ENCODE data around the gene TOR1A. TPM values are rescaled to one million over a fixed set of nuclear protein-coding genes. Genes with fewer than 3 reads are reported as not detected.
"Not testable (repeated sequence)": the region's sequence is repeated elsewhere in the genome, so short reads cannot be mapped to it uniquely, and the experiment has no call there.

Gene TOR1A
- total RNA-seq, 4 donors from 2014 or later, result 33.9 to 45.9 (median 38.2) TPM

DNA sequence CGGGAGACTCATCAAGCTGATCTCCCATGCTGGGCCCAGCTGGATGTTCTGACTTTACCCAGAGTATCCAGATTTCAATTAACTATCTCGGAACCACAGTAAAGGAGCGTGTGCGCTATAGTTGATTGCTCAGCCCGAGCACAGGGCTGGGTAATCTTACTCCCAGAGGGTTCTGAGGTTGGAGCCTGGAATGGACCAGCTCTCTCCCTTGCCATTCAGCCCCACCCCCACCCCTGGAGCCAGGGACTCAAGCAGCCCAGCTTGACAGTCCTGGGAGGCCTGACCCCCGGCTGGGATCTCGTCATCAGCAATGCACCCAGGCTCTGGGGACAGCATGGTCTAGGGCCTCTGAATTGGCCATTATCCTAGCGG lies 47.4 kb downstream of the TOR1A start:
- ATAC-seq, result peak; percentile 6
- peak overlapping the region in 3 of 4 donors; percentile 69 to 76 (median 73) for H3K27ac ChIP-seq
- H3K27me3 ChIP-seq, result no peaks in the 10 kb centered on the region
- peak overlapping the region in 1 of 2 donors; percentile 18 for H3K4me3 ChIP-seq
- TF ChIP-seq EP300 (IDR thresholded peaks at IDR 0.05) (no peak), POLR2AphosphoS5 (IDR thresholded peaks at IDR 0.05) (no peak)
- peaks cover 0 to 17% (median 15%) of the 10 kb centered on the region in 3 donors for H3K4me1 ChIP-seq
- WGBS, 2 donors (ENCODE audit: low coverage in 1 of 2), result 67 to 75% methylated on average over 5 of the region's 8 CpGs
- no peaks in the 10 kb centered on the region for H3K9me3 ChIP-seq
- H3K36me3 ChIP-seq, result no peaks in the 10 kb centered on the region

DNA sequence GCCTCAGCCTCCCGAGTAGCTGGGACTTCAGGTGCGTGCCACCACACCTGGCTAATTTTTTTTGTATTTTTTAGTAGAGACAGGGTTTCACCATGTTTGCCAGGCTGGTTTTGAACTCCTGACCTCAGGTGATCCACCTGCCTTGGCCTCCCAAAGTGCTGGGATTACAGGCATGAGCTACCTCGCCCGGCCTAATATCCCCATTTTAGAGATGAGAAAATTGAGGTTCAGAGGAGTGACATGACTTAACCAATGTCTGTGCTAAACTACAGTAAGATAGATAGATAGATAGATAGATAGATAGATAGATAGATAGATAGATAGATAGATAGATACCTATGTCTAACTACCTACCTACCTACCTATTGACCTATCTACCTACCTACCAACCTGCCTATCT lies 47.8 kb downstream of the TOR1A start:
- not testable (repeated sequence) for H3K9me3 ChIP-seq, ATAC-seq, H3K36me3 ChIP-seq, H3K4me3 ChIP-seq, H3K27me3 ChIP-seq
- Histone ChIP-seq H3K27ac (peak overlapping the region in 1 of 4 donors; percentile 76), H3K4me1 (peaks cover 0 to 17% (median 15%) of the 10 kb centered on the region in 3 donors)
- WGBS, 2 donors (ENCODE audit: low coverage in 1 of 2), result 91% methylated on average over 4 of the region's 4 CpGs; no CpG with 5 or more reads in 1 of the 2 donors

DNA sequence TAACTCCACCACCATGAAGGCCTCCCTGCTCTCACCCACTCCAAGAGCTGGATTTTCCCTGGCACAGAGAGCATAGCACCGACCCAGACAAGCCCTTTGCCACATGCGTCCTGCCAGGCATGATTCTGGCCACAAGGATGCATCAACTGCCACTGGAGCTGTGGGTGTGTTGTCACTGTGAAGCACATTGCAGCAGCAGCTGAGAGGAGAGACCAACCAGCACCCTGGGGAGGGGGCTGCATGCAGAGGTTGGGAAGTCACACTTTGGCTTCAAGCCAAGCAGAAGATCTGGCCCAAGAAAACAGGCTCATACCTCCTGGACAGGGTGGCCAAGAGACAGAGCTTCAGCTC lies 48.5 kb downstream of the TOR1A start:
- H3K27ac ChIP-seq, result no peak overlapping the region
- H3K36me3 ChIP-seq, result no peaks in the 10 kb centered on the region
- no peak for ATAC-seq
- no peak overlapping the region for H3K4me3 ChIP-seq
- H3K4me1 ChIP-seq, result peaks cover 0 to 17% (median 15%) of the 10 kb centered on the region in 3 donors
- TF ChIP-seq EP300 (IDR thresholded peaks at IDR 0.05) (no peak), POLR2A (IDR thresholded peaks at IDR 0.05) (no peak), POLR2AphosphoS5 (IDR thresholded peaks at IDR 0.05) (no peak)
- TF ChIP-seq, protein P1, sequence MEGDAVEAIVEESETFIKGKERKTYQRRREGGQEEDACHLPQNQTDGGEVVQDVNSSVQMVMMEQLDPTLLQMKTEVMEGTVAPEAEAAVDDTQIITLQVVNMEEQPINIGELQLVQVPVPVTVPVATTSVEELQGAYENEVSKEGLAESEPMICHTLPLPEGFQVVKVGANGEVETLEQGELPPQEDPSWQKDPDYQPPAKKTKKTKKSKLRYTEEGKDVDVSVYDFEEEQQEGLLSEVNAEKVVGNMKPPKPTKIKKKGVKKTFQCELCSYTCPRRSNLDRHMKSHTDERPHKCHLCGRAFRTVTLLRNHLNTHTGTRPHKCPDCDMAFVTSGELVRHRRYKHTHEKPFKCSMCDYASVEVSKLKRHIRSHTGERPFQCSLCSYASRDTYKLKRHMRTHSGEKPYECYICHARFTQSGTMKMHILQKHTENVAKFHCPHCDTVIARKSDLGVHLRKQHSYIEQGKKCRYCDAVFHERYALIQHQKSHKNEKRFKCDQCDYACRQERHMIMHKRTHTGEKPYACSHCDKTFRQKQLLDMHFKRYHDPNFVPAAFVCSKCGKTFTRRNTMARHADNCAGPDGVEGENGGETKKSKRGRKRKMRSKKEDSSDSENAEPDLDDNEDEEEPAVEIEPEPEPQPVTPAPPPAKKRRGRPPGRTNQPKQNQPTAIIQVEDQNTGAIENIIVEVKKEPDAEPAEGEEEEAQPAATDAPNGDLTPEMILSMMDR (IDR thresholded peaks at IDR 0.05), result no peak
- no peaks in the 10 kb centered on the region for H3K9me3 ChIP-seq
- H3K27me3 ChIP-seq, result no peaks in the 10 kb centered on the region
- WGBS, 2 donors (ENCODE audit: low coverage in 1 of 2), result no CpG with 5 or more reads among the region's 2 CpGs

DNA sequence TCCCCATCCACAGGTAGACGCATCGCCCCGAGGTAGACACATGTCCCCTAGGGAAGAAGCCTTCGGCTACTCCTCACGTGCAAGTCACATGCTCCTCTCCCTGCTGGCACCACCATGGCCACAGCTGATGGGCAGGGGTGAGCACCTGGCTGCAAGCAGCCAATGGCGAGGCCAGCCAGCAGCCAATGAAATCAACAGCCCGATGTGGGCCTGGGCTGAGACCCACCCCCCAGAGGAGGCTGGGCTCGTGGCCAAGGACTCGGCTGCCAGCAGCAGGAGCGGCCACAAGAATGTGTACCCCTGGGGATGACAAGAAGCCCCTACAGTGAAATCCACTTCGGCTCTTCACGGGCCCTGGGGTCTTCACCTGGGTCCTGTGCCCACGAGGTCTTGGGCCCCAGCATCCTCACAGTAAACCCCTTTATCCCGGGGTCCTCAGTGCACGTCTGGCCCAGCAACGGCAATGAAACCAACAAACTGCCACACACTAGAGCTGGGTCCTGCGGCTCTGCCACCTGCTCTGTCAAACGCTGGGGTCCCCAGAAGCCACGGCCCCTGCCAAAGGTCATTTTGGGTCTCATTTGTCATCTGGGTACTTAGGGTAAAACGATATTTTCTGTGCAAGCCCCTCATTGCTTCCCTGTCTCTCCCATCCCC lies 49.0 kb downstream of the TOR1A start:
- no peaks in the 10 kb centered on the region for H3K27me3 ChIP-seq
- 70 to 73% methylated on average over 3 to 4 of the region's 20 CpGs for WGBS, 2 donors (ENCODE audit: low coverage in 1 of 2)
- no peak overlapping the region for H3K4me3 ChIP-seq
- no peak for ATAC-seq
- no peak for TF ChIP-seq POLR2A (IDR thresholded peaks at IDR 0.05)
- no peak for TF ChIP-seq EP300 (IDR thresholded peaks at IDR 0.05)
- TF ChIP-seq, protein P1 (IDR thresholded peaks at IDR 0.05), result no peak
- no peak for TF ChIP-seq POLR2AphosphoS5 (IDR thresholded peaks at IDR 0.05)
- no peaks in the 10 kb centered on the region for H3K36me3 ChIP-seq
- peaks cover 0 to 17% (median 15%) of the 10 kb centered on the region in 3 donors for H3K4me1 ChIP-seq
- H3K9me3 ChIP-seq, result no peaks in the 10 kb centered on the region
- H3K27ac ChIP-seq, result no peak overlapping the region

DNA sequence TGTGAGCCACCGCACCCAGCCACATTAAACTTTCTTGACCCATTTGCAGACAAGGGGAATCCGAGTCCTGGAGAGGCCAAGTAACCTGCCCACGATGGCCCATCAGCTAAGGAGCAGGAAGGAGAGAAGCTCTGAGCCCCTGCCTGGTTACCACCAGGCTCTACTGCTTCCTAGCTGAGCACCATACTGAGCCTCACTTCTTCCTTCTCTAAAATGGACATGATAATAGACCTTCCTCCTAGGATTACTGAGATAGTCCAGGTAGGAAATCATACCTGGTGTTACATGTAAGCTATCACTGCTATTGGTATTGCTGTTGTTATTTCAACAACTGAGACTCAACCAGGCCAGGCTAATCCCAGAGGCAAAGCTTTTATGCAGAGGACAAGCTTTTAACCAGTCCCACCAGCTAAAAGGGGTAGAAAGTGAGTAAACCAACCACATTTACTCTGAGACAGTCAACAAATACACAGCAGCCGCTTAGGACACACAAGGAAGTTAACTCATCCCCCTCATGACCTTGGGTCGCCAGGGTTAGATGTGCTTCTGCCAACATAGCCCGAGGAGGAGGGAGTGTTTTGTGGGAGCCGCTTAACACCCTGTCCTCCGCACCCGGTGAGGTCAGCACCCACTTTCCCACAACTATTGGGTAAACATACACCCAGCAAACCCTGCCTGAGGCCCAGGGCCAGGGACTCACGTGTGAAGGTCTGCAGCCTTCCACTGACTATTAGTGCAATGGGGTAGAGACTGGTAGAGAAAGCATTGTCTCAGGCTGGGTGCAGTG lies 50.5 kb downstream of the TOR1A start:
- Histone ChIP-seq H3K27ac (no peak overlapping the region), H3K4me3 (no peak overlapping the region), H3K36me3 (no peaks in the 10 kb centered on the region), H3K9me3 (no peaks in the 10 kb centered on the region), H3K27me3 (no peaks in the 10 kb centered on the region), H3K4me1 (peaks cover 0 to 17% (median 15%) of the 10 kb centered on the region in 3 donors)
- 78% methylated on average over 3 of the region's 10 CpGs; no CpG with 5 or more reads in 1 of the 2 donors for WGBS, 2 donors (ENCODE audit: low coverage in 1 of 2)
- TF ChIP-seq EP300 (IDR thresholded peaks at IDR 0.05) (no peak), POLR2A (IDR thresholded peaks at IDR 0.05) (no peak), POLR2AphosphoS5 (IDR thresholded peaks at IDR 0.05) (no peak)
- TF ChIP-seq, protein P1 (IDR thresholded peaks at IDR 0.05), result no peak
- no peak for ATAC-seq

DNA sequence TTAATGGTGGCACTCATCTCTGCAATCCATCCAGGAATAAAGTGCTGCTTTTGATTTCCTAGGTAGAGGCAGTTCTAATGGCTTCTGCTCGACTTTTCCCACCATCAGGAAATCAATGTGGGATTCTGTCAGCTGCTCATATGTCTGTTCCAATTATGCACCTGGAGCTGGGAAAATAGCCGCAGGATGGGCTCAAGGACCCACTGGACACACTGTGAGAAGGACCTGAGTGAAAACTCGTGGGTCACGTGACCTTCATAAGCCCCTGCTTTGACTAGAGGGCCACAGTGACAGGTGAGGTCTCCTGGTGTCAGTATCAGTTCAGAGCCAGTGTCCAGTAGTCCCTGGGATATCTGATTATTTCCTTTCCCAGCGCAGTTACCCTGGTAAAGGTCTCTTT lies 53.2 kb downstream of the TOR1A start:
- no peak for TF ChIP-seq POLR2AphosphoS5 (IDR thresholded peaks at IDR 0.05)
- TF ChIP-seq, protein P1 (IDR thresholded peaks at IDR 0.05), result no peak
- TF ChIP-seq POLR2A (IDR thresholded peaks at IDR 0.05), result no peak
- no peak for TF ChIP-seq EP300 (IDR thresholded peaks at IDR 0.05)
- WGBS, 2 donors (ENCODE audit: low coverage in 1 of 2), result 80 to 86% methylated on average over 1 to 4 of the region's 5 CpGs
- no peak for ATAC-seq
- H3K27me3 ChIP-seq, result no peaks in the 10 kb centered on the region
- H3K4me1 ChIP-seq, result no peaks in the 10 kb centered on the region
- no peaks in the 10 kb centered on the region for H3K36me3 ChIP-seq
- H3K4me3 ChIP-seq, result no peak overlapping the region
- no peak overlapping the region for H3K27ac ChIP-seq
- H3K9me3 ChIP-seq, result no peaks in the 10 kb centered on the region

Measured in gastroesophageal sphincter (tissue), 4 donors.